Liver (tissue), 9 donors: ENCODE results near the gene TEX48. TPM values are rescaled to one million over a fixed set of nuclear protein-coding genes. Genes with fewer than 3 reads are reported as not detected.

Source experiments
- DNase-seq: peaks from one replicate; pipeline ENCODE4 v3.0.0-alpha.2; 2017; ENCODE audit warnings: low spot score
- H3K27ac ChIP-seq, 2 donors: one replicate each; pipeline ENCODE4 v1.7.0; 2013; ENCODE audit warnings: inconsistent platforms in 2 of 2, low read length in 2 of 2, control low read depth in 1 of 2, low read depth in 1 of 2, mild to moderate bottlenecking in 1 of 2
- H3K27me3 ChIP-seq, 4 donors: one replicate each; pipeline versions ENCODE4 v1.6.1 to v1.7.0; 2013; ENCODE audit warnings: low read length in 3 of 4, inconsistent platforms in 1 of 4, mild to moderate bottlenecking in 1 of 4, moderate library complexity in 1 of 4; ENCODE audit not compliant: control insufficient read depth in 4 of 4, insufficient read depth in 4 of 4
- H3K36me3 ChIP-seq, 4 donors: one replicate each; pipeline versions ENCODE4 v1.6.1 to v1.7.0; 2013; ENCODE audit warnings: low read length in 3 of 4, mild to moderate bottlenecking in 3 of 4, low read depth in 1 of 4, moderate library complexity in 1 of 4; ENCODE audit not compliant: control insufficient read depth in 4 of 4, insufficient read depth in 3 of 4
- H3K4me1 ChIP-seq, 4 donors: one replicate each; pipeline versions ENCODE4 v1.6.1 to v1.7.0; 2013; ENCODE audit warnings: low read length in 3 of 4, mild to moderate bottlenecking in 3 of 4, moderate library complexity in 1 of 4; ENCODE audit not compliant: control insufficient read depth in 4 of 4, insufficient read depth in 4 of 4
- H3K4me3 ChIP-seq, 3 donors: one replicate each; pipeline versions ENCODE4 v1.6.1 to v1.7.0; 2013; ENCODE audit warnings: low read length in 3 of 3, control low read depth in 1 of 3, low read depth in 1 of 3, mild to moderate bottlenecking in 1 of 3
- H3K9ac ChIP-seq, 2 donors: one replicate each; pipeline ENCODE4 v1.7.0; 2013; ENCODE audit warnings: low read length in 2 of 2, mild to moderate bottlenecking in 2 of 2, moderate library complexity in 2 of 2, control low read depth in 1 of 2, low read depth in 1 of 2
- H3K9me3 ChIP-seq, 4 donors: one replicate each; pipeline versions ENCODE4 v1.6.1 to v1.7.0; 2013; ENCODE audit warnings: low read length in 3 of 4; ENCODE audit not compliant: control insufficient read depth in 4 of 4
- EGR1 ChIP-seq, 2 donors: IDR thresholded peaks; 2 replicates each; pipeline ENCODE4 v1.6.1; 2016 to 2018; ENCODE audit warnings: antibody characterized with exemption in 2 of 2, low read depth in 2 of 2
- FOXA1 ChIP-seq: IDR thresholded peaks from 2 replicates; pipeline ENCODE4 v1.6.1; 2016; ENCODE audit warnings: antibody characterized with exemption
- FOXA2 ChIP-seq: IDR thresholded peaks from 2 replicates; pipeline ENCODE4 v1.6.1; 2016; ENCODE audit warnings: antibody characterized with exemption
- GABPA ChIP-seq, 2 donors: IDR thresholded peaks in 1 of 2; conservative IDR thresholded peaks in 1 of 2; 2 replicates each; pipeline ENCODE4 v1.6.1; 2016; ENCODE audit warnings: antibody characterized with exemption in 2 of 2, mild to moderate bottlenecking in 1 of 2, moderate library complexity in 1 of 2
- HNF4A ChIP-seq, 2 donors: conservative IDR thresholded peaks; 2 replicates each; pipeline ENCODE4 v1.6.1; 2016; ENCODE audit warnings: antibody characterized with exemption in 2 of 2, mild to moderate bottlenecking in 2 of 2
- HNF4G ChIP-seq: IDR thresholded peaks from 2 replicates; pipeline ENCODE4 v1.6.1; 2016; ENCODE audit warnings: antibody characterized with exemption
- JUND ChIP-seq, 2 donors: IDR thresholded peaks; 2 replicates each; pipeline ENCODE4 v1.6.1; 2016; ENCODE audit warnings: antibody characterized with exemption in 2 of 2
- NR2F2 ChIP-seq: IDR thresholded peaks from 2 replicates; pipeline ENCODE4 v1.6.1; 2016; ENCODE audit warnings: antibody characterized with exemption
- RAD21 ChIP-seq, 2 donors: IDR thresholded peaks; 2 replicates each; pipeline ENCODE4 v1.6.1; 2016; ENCODE audit warnings: antibody characterized with exemption in 2 of 2, mild to moderate bottlenecking in 2 of 2
- RXRA ChIP-seq, 2 donors: IDR thresholded peaks; 2 replicates each; pipeline ENCODE4 v1.6.1; 2017 to 2018; ENCODE audit warnings: antibody characterized with exemption in 2 of 2, mild to moderate bottlenecking in 1 of 2
- SP1 ChIP-seq: IDR thresholded peaks from 2 replicates; pipeline ENCODE4 v1.6.1; 2018; ENCODE audit warnings: antibody characterized with exemption, mild to moderate bottlenecking
- TAF1 ChIP-seq: conservative IDR thresholded peaks from 2 replicates; pipeline ENCODE4 v1.6.1; 2016; ENCODE audit warnings: antibody characterized with exemption, mild to moderate bottlenecking
- YY1 ChIP-seq: IDR thresholded peaks from 2 replicates; pipeline ENCODE4 v1.6.1; 2016; ENCODE audit warnings: antibody characterized with exemption, mild to moderate bottlenecking
- polyA plus RNA-seq, 2 donors: library from polyadenylated mRNA; stranded (reverse) in 1 of 2; unstranded in 1 of 2; fragments of 200-250 nt in 1 of 2; fragments of >200 nt in 1 of 2; fragmentation: Nextera tagmentation in 1 of 2; extraction: Ambion mirVana in 1 of 2; gene quantifications; one replicate each; pipeline versions ENCODE4 v1.2.1 to v1.2.3, GENCODE V29; 2013 to 2015
- total RNA-seq, 2 donors: library from RNA; depleted of rRNA; stranded (reverse); fragments of >200 nt; gene quantifications; one replicate each; pipeline ENCODE4 v1.2.3, GENCODE V29; 2014
- TF ChIP-seq, protein P1 (sequence below): fragments of 150-350 bp; IDR thresholded peaks from 2 replicates; pipeline ENCODE4 v1.5.1; 2017; ENCODE audit warnings: improper control_type of control experiment, low read depth, low read length; ENCODE audit not compliant: missing input control
- TF ChIP-seq, protein P2 (sequence below): IDR thresholded peaks from 2 replicates; pipeline ENCODE4 v1.6.1; 2016; ENCODE audit warnings: antibody characterized with exemption, mild to moderate bottlenecking
- TF ChIP-seq, protein P3 (sequence below): IDR thresholded peaks from 2 replicates; pipeline ENCODE4 v1.6.1; 2016; ENCODE audit warnings: antibody characterized with exemption
- TF ChIP-seq, protein P4 (sequence below): IDR thresholded peaks from 2 replicates; pipeline ENCODE4 v1.6.1; 2016; ENCODE audit warnings: antibody characterized with exemption
- TF ChIP-seq, protein P5 (sequence below): IDR thresholded peaks from 2 replicates; pipeline ENCODE4 v1.6.1; 2016; ENCODE audit warnings: antibody characterized with exemption
- donor health status: healthy.
- donor health status: healthy.
- donor health status: healthy.
- donor health status: healthy.
- donor health status: healthy.

TEX48 gene
- total and polyA plus RNA-seq, 4 donors = not detected

DNA sequence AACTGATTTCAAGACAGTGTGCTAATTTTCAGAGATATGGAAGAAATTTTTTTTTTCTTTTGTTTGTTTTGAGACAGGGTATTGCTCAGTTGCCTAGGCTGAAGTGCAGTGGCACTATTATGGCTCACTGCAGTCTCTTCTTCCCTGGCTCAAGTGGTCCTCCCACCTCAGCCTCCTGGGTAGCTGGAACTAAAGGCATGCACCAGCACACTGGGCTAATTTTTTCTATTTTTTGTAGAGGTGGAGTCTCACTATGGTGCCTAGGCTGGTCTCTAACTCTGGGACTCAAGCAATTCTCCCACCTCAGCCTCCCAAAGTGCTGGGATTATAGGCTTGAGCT is 9.9 kb upstream of the TEX48 start:
- DNase-seq = no peak
- Histone ChIP-seq H3K9ac (no peak overlapping the region), H3K9me3 (no peaks in the 10 kb centered on the region), H3K36me3 (no peaks in the 10 kb centered on the region), H3K27ac (no peak overlapping the region), H3K27me3 (no peaks in the 10 kb centered on the region), H3K4me3 (no peak overlapping the region), H3K4me1 (no peaks in the 10 kb centered on the region)
- TF ChIP-seq, protein P1, sequence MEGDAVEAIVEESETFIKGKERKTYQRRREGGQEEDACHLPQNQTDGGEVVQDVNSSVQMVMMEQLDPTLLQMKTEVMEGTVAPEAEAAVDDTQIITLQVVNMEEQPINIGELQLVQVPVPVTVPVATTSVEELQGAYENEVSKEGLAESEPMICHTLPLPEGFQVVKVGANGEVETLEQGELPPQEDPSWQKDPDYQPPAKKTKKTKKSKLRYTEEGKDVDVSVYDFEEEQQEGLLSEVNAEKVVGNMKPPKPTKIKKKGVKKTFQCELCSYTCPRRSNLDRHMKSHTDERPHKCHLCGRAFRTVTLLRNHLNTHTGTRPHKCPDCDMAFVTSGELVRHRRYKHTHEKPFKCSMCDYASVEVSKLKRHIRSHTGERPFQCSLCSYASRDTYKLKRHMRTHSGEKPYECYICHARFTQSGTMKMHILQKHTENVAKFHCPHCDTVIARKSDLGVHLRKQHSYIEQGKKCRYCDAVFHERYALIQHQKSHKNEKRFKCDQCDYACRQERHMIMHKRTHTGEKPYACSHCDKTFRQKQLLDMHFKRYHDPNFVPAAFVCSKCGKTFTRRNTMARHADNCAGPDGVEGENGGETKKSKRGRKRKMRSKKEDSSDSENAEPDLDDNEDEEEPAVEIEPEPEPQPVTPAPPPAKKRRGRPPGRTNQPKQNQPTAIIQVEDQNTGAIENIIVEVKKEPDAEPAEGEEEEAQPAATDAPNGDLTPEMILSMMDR = no peak
- TF ChIP-seq, protein P2, sequence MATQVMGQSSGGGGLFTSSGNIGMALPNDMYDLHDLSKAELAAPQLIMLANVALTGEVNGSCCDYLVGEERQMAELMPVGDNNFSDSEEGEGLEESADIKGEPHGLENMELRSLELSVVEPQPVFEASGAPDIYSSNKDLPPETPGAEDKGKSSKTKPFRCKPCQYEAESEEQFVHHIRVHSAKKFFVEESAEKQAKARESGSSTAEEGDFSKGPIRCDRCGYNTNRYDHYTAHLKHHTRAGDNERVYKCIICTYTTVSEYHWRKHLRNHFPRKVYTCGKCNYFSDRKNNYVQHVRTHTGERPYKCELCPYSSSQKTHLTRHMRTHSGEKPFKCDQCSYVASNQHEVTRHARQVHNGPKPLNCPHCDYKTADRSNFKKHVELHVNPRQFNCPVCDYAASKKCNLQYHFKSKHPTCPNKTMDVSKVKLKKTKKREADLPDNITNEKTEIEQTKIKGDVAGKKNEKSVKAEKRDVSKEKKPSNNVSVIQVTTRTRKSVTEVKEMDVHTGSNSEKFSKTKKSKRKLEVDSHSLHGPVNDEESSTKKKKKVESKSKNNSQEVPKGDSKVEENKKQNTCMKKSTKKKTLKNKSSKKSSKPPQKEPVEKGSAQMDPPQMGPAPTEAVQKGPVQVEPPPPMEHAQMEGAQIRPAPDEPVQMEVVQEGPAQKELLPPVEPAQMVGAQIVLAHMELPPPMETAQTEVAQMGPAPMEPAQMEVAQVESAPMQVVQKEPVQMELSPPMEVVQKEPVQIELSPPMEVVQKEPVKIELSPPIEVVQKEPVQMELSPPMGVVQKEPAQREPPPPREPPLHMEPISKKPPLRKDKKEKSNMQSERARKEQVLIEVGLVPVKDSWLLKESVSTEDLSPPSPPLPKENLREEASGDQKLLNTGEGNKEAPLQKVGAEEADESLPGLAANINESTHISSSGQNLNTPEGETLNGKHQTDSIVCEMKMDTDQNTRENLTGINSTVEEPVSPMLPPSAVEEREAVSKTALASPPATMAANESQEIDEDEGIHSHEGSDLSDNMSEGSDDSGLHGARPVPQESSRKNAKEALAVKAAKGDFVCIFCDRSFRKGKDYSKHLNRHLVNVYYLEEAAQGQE = no peak
- TF ChIP-seq GABPA (IDR thresholded peaks at IDR 0.05 in 1 of 2, conservative IDR thresholded peaks at IDR 0.05 in 1 of 2) (no peak), FOXA1 (no peak), EGR1 (IDR thresholded peaks at IDR 0.05; ENCODE audit: low read depth in 2 of 2) (no peak), JUND (IDR thresholded peaks at IDR 0.05) (no peak), YY1 (no peak), TAF1 (no peak), HNF4A (conservative IDR thresholded peaks at IDR 0.05) (no peak), RAD21 (IDR thresholded peaks at IDR 0.05) (no peak), SP1 (no peak), NR2F2 (no peak), RXRA (IDR thresholded peaks at IDR 0.05) (no peak), HNF4G (no peak), FOXA2 (no peak)
- TF ChIP-seq, protein P3, sequence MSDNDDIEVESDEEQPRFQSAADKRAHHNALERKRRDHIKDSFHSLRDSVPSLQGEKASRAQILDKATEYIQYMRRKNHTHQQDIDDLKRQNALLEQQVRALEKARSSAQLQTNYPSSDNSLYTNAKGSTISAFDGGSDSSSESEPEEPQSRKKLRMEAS = no peak
- TF ChIP-seq, protein P4, sequence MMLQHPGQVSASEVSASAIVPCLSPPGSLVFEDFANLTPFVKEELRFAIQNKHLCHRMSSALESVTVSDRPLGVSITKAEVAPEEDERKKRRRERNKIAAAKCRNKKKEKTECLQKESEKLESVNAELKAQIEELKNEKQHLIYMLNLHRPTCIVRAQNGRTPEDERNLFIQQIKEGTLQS = no peak
- TF ChIP-seq, protein P5, sequence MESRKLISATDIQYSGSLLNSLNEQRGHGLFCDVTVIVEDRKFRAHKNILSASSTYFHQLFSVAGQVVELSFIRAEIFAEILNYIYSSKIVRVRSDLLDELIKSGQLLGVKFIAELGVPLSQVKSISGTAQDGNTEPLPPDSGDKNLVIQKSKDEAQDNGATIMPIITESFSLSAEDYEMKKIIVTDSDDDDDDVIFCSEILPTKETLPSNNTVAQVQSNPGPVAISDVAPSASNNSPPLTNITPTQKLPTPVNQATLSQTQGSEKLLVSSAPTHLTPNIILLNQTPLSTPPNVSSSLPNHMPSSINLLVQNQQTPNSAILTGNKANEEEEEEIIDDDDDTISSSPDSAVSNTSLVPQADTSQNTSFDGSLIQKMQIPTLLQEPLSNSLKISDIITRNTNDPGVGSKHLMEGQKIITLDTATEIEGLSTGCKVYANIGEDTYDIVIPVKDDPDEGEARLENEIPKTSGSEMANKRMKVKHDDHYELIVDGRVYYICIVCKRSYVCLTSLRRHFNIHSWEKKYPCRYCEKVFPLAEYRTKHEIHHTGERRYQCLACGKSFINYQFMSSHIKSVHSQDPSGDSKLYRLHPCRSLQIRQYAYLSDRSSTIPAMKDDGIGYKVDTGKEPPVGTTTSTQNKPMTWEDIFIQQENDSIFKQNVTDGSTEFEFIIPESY = no peak
